Hepatocyte (in vitro differentiated cells): Measurements from ENCODE around the gene TMEM250. TPM values are rescaled to one million over a fixed set of nuclear protein-coding genes. Genes with fewer than 3 reads are reported as not detected.

Source experiments
- DNase-seq: peaks from one replicate; pipeline ENCODE4 v3.0.0-alpha.2; 2016; ENCODE audit warnings: low spot score
- H2AFZ ChIP-seq: fragments of 200-600 bp; sonication (generic); 2 replicates; pipeline ENCODE4 v1.6.0; 2016; ENCODE audit warnings: antibody characterized with exemption, mild to moderate bottlenecking
- H3K27ac ChIP-seq: fragments of 200-600 bp; sonication (generic); 2 replicates; pipeline ENCODE4 v1.5.1; 2016; ENCODE audit warnings: mild to moderate bottlenecking
- H3K27me3 ChIP-seq: fragments of 200-600 bp; sonication (generic); 2 replicates; pipeline ENCODE4 v1.6.1; 2016
- H3K36me3 ChIP-seq: fragments of 200-600 bp; sonication (generic); replicated peaks from 2 replicates; pipeline ENCODE4 v1.5.1; 2016; ENCODE audit warnings: low read depth; ENCODE audit not compliant: insufficient read depth
- H3K4me1 ChIP-seq: fragments of 200-600 bp; sonication (generic); 2 replicates; pipeline ENCODE4 v1.5.1; 2016; ENCODE audit warnings: mild to moderate bottlenecking, moderate library complexity; ENCODE audit not compliant: insufficient read depth
- H3K4me2 ChIP-seq: fragments of 200-600 bp; sonication (generic); 2 replicates; pipeline ENCODE4 v1.6.0; 2016
- H3K4me3 ChIP-seq: fragments of 200-600 bp; sonication (generic); 2 replicates; pipeline ENCODE4 v1.5.1; 2016; ENCODE audit warnings: mild to moderate bottlenecking
- H3K79me2 ChIP-seq: fragments of 200-600 bp; sonication (generic); 2 replicates; pipeline ENCODE4 v1.6.0; 2017; ENCODE audit warnings: mild to moderate bottlenecking
- H3K9me2 ChIP-seq: fragments of 200-600 bp; sonication (generic); replicated peaks from 2 replicates; pipeline ENCODE4 v1.6.0; 2017; ENCODE audit warnings: mild to moderate bottlenecking; ENCODE audit not compliant: insufficient read depth
- H3K9me3 ChIP-seq: fragments of 200-600 bp; sonication (generic); 2 replicates; pipeline ENCODE4 v1.5.1; 2016; ENCODE audit warnings: low read depth, mild to moderate bottlenecking
- H4K20me1 ChIP-seq: fragments of 200-600 bp; sonication (generic); 2 replicates; pipeline ENCODE4 v1.6.0; 2016; ENCODE audit warnings: mild to moderate bottlenecking; ENCODE audit not compliant: insufficient read depth, poor library complexity, severe bottlenecking
- CTCF ChIP-seq: fragments of 200-600 bp; sonication (generic); IDR thresholded peaks from 2 replicates; pipeline ENCODE4 v1.5.1; 2016; ENCODE audit warnings: antibody characterized with exemption, mild to moderate bottlenecking; ENCODE audit not compliant: poor library complexity
- EZH2 ChIP-seq: fragments of 200-600 bp; sonication (generic); IDR thresholded peaks from 2 replicates; pipeline ENCODE4 v1.6.1; 2016; ENCODE audit warnings: antibody characterized with exemption, mild to moderate bottlenecking, borderline replicate concordance
- EZH2phosphoT487 ChIP-seq: fragments of 200-600 bp; sonication (generic); IDR thresholded peaks from one replicate; pipeline ENCODE4 v1.6.1; 2018; ENCODE audit warnings: antibody characterized with exemption, mild to moderate bottlenecking, low read depth, moderate library complexity; ENCODE audit not compliant: unreplicated experiment, severe bottlenecking
- WGBS: methylation state at CpG from one replicate; pipeline ENCODE4 v1.1.6; 2016; ENCODE audit warnings: low lambda C conversion rate; ENCODE audit errors: missing lambda C conversion rate; 5-methylcytosine and 5-hydroxymethylcytosine counted together
- polyA plus RNA-seq: library from polyadenylated mRNA; unstranded; fragments of >200 nt; fragmentation: Nextera tagmentation; extraction: Ambion mirVana; gene quantifications from 2 replicates; pipeline ENCODE4 v1.2.1, GENCODE V29; 2016
- total RNA-seq: library from RNA; depleted of rRNA; stranded (reverse); fragments of >200 nt; gene quantifications from 2 replicates; pipeline ENCODE4 v1.2.3, GENCODE V29; 2014

Gene TMEM250
- total and polyA plus RNA-seq, 2 experiments from 2014 or later = 37.8 to 47.6 TPM

DNA sequence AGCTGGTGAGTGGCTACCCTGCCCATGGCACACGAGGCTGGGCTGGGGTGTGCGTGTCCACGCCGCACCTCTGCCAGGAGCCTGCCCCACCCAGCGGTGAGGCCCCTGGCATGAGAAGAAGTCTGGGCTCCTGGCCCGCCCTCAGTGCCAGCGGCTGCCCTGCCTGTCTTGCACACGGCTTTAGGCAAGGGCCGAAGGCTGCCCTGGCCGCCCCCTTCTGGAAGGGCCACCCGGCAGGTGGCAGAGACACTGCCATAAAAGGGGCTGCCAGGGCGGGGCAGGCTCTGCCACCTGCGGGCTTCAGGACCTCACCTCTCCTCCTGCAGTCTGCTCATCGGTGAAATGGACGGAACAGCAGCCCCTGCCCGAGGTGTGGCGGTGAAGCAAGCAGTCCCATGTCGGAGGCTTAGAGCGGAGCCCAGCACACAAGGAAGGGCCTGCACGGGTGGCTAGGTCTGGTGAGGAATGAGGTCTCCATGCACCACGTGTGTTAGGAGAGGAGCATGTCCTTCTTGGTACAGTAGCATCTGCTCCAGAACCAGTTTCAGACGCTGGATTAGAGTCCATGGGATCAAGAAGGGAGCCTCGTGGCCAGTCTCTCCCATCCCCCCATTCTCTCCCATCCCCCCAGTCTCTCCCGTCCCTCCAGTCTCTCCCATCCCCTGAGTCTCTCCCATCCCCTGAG, 34.8 kb upstream of the TMEM250 start:
- Histone ChIP-seq H3K27ac (no peak overlapping the region), H4K20me1 (no peaks in the 10 kb centered on the region), H3K9me2 (no peaks in the 10 kb centered on the region), H3K4me3 (no peak overlapping the region), H3K9me3 (no peaks in the 10 kb centered on the region), H3K79me2 (no peaks in the 10 kb centered on the region), H3K36me3 (no peaks in the 10 kb centered on the region), H3K4me1 (no peaks in the 10 kb centered on the region), H3K27me3 (no peaks in the 10 kb centered on the region), H3K4me2 (no peak overlapping the region), H2AFZ (no peak overlapping the region)
- no peak for DNase-seq
- 87% methylated on average over 22 of the region's 24 CpGs for WGBS
- TF ChIP-seq CTCF = no peak
- no peak for TF ChIP-seq EZH2
- TF ChIP-seq EZH2phosphoT487 = no peak

DNA sequence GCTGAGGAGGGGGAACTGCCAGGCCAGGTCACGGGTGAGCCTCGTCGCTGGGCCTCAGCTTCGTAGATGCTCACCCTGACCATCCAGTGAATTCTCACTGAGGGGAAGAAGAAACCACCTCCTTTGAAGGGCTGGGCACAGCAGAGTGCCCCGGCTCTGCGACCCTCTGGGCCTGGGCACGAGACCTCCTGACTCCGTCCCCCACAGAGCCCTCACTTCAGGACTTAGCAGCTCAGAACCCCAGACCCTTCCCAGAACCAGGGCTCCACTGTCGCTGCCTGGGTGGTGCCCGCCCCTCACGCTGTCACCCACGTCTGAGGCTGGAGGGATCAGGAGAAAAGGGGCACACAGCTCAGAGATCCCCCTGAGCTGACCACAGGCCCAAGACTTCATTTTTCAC, 34.3 kb upstream of the TMEM250 start:
- Histone ChIP-seq H3K27me3 (no peaks in the 10 kb centered on the region), H2AFZ (no peak overlapping the region), H4K20me1 (no peaks in the 10 kb centered on the region), H3K9me2 (no peaks in the 10 kb centered on the region), H3K4me2 (no peak overlapping the region), H3K36me3 (no peaks in the 10 kb centered on the region), H3K79me2 (no peaks in the 10 kb centered on the region), H3K27ac (no peak overlapping the region), H3K4me3 (no peak overlapping the region), H3K9me3 (no peaks in the 10 kb centered on the region), H3K4me1 (no peaks in the 10 kb centered on the region)
- no peak for DNase-seq
- TF ChIP-seq CTCF = no peak
- TF ChIP-seq EZH2phosphoT487 = no peak
- no peak for TF ChIP-seq EZH2
- WGBS = 94% methylated on average over 12 of the region's 12 CpGs

GRCh38 chr9:136152543-136152866, 33.8 kb upstream of the TMEM250 start:
- DNase-seq = no peak
- Histone ChIP-seq H3K27me3 (no peaks in the 10 kb centered on the region), H3K27ac (no peak overlapping the region), H3K9me3 (no peaks in the 10 kb centered on the region), H3K4me3 (no peak overlapping the region), H2AFZ (no peak overlapping the region), H3K36me3 (no peaks in the 10 kb centered on the region), H4K20me1 (no peaks in the 10 kb centered on the region), H3K79me2 (no peaks in the 10 kb centered on the region), H3K4me1 (no peaks in the 10 kb centered on the region), H3K9me2 (no peaks in the 10 kb centered on the region), H3K4me2 (no peak overlapping the region)
- 85% methylated on average over 4 of the region's 4 CpGs for WGBS
- TF ChIP-seq EZH2phosphoT487 (no peak), EZH2 (no peak), CTCF (no peak)
